GM12873 (cell line): ENCODE measurements around the gene FBXO24.

Source experiments
- CTCF ChIP-seq: IDR thresholded peaks from 2 replicates; pipeline ENCODE4 v1.5.1; 2012; ENCODE audit warnings: low read depth, mild to moderate bottlenecking, moderate library complexity, low read length, control low read depth; ENCODE audit not compliant: insufficient read depth; ENCODE audit errors: missing control alignments

Gene FBXO24

GRCh38 chr7:100612730-100613390, 26.7 kb downstream of the FBXO24 start:
- TF ChIP-seq CTCF: peak; percentile 23

GRCh38 chr7:100613412-100614175, 27.5 kb downstream of the FBXO24 start:
- no peak for TF ChIP-seq CTCF

- TF ChIP-seq CTCF: no peak
Measured at GRCh38 chr7:100614308-100614861, 28.3 kb downstream of the FBXO24 start.

- TF ChIP-seq CTCF: no peak
Measured at GRCh38 chr7:100620239-100620638, 34.1 kb downstream of the FBXO24 start.

- TF ChIP-seq CTCF: no peak
Measured at GRCh38 chr7:100620804-100621203, 34.7 kb downstream of the FBXO24 start.

DNA sequence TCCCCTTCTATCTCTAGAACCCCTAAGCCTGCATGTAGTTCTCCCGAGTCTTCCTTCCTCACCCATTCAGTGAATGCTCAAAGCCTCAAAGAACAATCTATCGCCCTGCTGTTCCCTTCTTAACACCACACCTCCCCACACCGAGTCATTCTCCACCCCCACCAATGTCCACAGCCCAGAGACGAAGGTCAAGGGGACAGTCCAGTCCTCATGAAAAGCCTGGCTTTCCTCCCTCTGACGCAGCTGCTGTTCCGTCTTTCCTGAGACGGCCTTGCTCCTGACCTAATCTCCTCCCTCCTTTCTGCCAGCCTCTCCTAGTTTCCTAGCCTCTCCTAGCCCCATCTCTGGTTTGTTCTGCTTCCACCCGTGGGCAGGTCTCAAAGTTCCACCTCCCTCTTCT, 35.4 kb downstream of the FBXO24 start:
- no peak for TF ChIP-seq CTCF
